GM23248 (cell line): ENCODE results near the gene SHROOM1. TPM values are rescaled to one million over a fixed set of nuclear protein-coding genes. Genes with fewer than 3 reads are reported as not detected.

Experiments
- DNase-seq: peaks from one replicate; pipeline ENCODE4 v3.0.0-alpha.2; 2015
- H2AFZ ChIP-seq: fragments of 200-600 bp; sonication (generic); 2 replicates; pipeline ENCODE4 v1.6.1; 2016; ENCODE audit warnings: antibody characterized with exemption
- H3F3A ChIP-seq: fragments of 200-600 bp; sonication (generic); 2 replicates; pipeline ENCODE4 v1.6.1; 2016; ENCODE audit warnings: mild to moderate bottlenecking, antibody characterized with exemption, mixed run types; ENCODE audit not compliant: insufficient read depth
- H3K27ac ChIP-seq: fragments of 200-600 bp; sonication (generic); 2 replicates; pipeline ENCODE4 v1.5.1; 2016; ENCODE audit warnings: mild to moderate bottlenecking
- H3K27me3 ChIP-seq: fragments of 200-600 bp; sonication (generic); replicated peaks from 2 replicates; pipeline ENCODE4 v1.6.1; 2016; ENCODE audit warnings: mild to moderate bottlenecking; ENCODE audit not compliant: insufficient read depth
- H3K36me3 ChIP-seq: fragments of 200-600 bp; sonication (generic); 2 replicates; pipeline ENCODE4 v1.6.1; 2016; ENCODE audit warnings: low read depth, mild to moderate bottlenecking
- H3K4me1 ChIP-seq: fragments of 200-600 bp; sonication (generic); 2 replicates; pipeline ENCODE4 v1.6.1; 2016; ENCODE audit warnings: mild to moderate bottlenecking; ENCODE audit not compliant: insufficient read depth
- H3K4me2 ChIP-seq: fragments of 200-600 bp; sonication (generic); one replicate; pipeline ENCODE4 v1.6.1; 2016; ENCODE audit warnings: mild to moderate bottlenecking; ENCODE audit not compliant: unreplicated experiment
- H3K4me3 ChIP-seq: fragments of 200-600 bp; sonication (generic); 2 replicates; pipeline ENCODE4 v1.5.1; 2016; ENCODE audit warnings: mild to moderate bottlenecking
- H3K79me2 ChIP-seq: fragments of 200-600 bp; sonication (generic); 2 replicates; pipeline ENCODE4 v1.6.1; 2016; ENCODE audit warnings: mild to moderate bottlenecking; ENCODE audit not compliant: insufficient read depth
- H3K9ac ChIP-seq: fragments of 200-600 bp; sonication (generic); 2 replicates; pipeline ENCODE4 v1.6.1; 2016; ENCODE audit warnings: mild to moderate bottlenecking
- H3K9me2 ChIP-seq: fragments of 200-600 bp; sonication (generic); 2 replicates; pipeline ENCODE4 v1.6.1; 2016; ENCODE audit warnings: mixed run types, mild to moderate bottlenecking, moderate library complexity; ENCODE audit not compliant: insufficient read depth
- H3K9me3 ChIP-seq: fragments of 200-600 bp; sonication (generic); one replicate; pipeline ENCODE4 v1.6.1; 2017; ENCODE audit warnings: low read depth
- H4K20me1 ChIP-seq: fragments of 200-600 bp; sonication (generic); 2 replicates; pipeline ENCODE4 v1.6.0; 2016; ENCODE audit not compliant: insufficient read depth
- EZH2 ChIP-seq: fragments of 200-600 bp; sonication (generic); IDR thresholded peaks from 2 replicates; pipeline ENCODE4 v1.6.1; 2018; ENCODE audit warnings: antibody characterized with exemption, mild to moderate bottlenecking; ENCODE audit not compliant: insufficient read depth, poor library complexity, severe bottlenecking
- EZH2phosphoT487 ChIP-seq: fragments of 200-600 bp; sonication (generic); IDR thresholded peaks from 2 replicates; pipeline ENCODE4 v1.6.1; 2018; ENCODE audit warnings: antibody characterized with exemption, moderate library complexity, mild to moderate bottlenecking, low read depth; ENCODE audit not compliant: insufficient read depth
- WGBS, 2 experiments: methylation state at CpG; one replicate each; pipeline ENCODE4 v1.1.6; 2015 to 2017; ENCODE audit warnings: low lambda C conversion rate in 2 of 2, low coverage in 1 of 2; ENCODE audit errors: missing lambda C conversion rate in 2 of 2; 5-methylcytosine and 5-hydroxymethylcytosine counted together
- in situ Hi-C: fragments of 300-500 bp; cut with MboI; formaldehyde crosslinking; loops from 2 replicates; pipeline ENCODE4 v1.15.0; 2020
- polyA plus RNA-seq: library from polyadenylated mRNA; unstranded; fragments of >200 nt; fragmentation: Nextera tagmentation; extraction: Ambion mirVana; gene quantifications from 2 replicates; pipeline ENCODE4 v1.2.1, GENCODE V29; 2016
- total RNA-seq: library from RNA; depleted of rRNA; stranded (reverse); fragments of >200 nt; shearing (Covaris generic); gene quantifications from 2 replicates; pipeline ENCODE4 v1.2.3, GENCODE V29; 2014

SHROOM1 gene
- total and polyA plus RNA-seq, 2 experiments from 2014 or later, result 3.8 to 9.9 TPM

DNA sequence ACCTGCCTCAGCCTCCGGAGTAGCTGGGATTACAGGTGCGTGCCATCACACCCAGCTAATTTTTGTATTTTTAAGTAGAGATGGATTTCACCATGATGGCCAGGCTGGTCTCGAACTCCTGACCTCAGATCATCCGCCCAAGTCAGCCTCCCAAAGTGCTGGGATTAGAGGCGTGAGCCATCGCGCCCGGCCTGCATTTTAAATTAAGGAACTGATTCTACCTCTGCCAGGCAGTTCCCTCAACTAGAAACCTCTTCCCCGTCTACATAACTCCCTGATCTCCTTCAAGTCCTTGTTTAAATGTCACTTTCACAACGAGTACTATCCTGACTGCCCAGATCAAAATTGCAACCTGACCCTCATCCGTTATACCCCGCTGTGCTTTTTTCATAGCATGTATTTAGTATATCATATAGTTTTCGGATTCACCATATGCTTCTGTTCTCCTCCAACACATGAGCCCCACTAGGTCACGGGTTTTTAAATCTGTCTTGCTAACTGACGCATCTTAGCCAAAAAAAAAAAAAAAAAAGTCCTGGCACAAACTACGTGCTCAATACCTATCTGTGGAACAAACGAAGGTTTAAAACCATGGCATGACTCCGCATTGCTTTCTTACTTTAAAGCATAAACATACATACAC lies 18.2 kb downstream of the SHROOM1 start:
- no peak overlapping the region for H3K9ac ChIP-seq
- H4K20me1 ChIP-seq, result no peaks in the 10 kb centered on the region
- WGBS, 2 experiments, result 69% methylated on average over 17 to 18 of the region's 18 CpGs
- no peaks in the 10 kb centered on the region for H3K9me2 ChIP-seq
- peaks cover 23% of the 10 kb centered on the region for H3K27me3 ChIP-seq
- H3K4me2 ChIP-seq, result no peak overlapping the region
- H3K4me1 ChIP-seq, result peaks cover 8% of the 10 kb centered on the region; the same call in 1 of the 2 replicates
- H3K79me2 ChIP-seq, result no peaks in the 10 kb centered on the region
- in situ Hi-C loops, result loop anchor here (25.0 kb wide), 1 partner anchor 425 kb away; no protein-coding TSS in a partner anchor
- no peak for DNase-seq
- H3K27ac ChIP-seq, result no peak overlapping the region
- no peak for TF ChIP-seq EZH2phosphoT487
- no peak for TF ChIP-seq EZH2
- no peak overlapping the region for H3K4me3 ChIP-seq
- no peaks in the 10 kb centered on the region for H3K36me3 ChIP-seq
- peaks cover 10% of the 10 kb centered on the region for H3F3A ChIP-seq
- no peak overlapping the region for H2AFZ ChIP-seq
- H3K9me3 ChIP-seq, result no peaks in the 10 kb centered on the region

- Histone ChIP-seq H4K20me1 (no peaks in the 10 kb centered on the region), H3K36me3 (no peaks in the 10 kb centered on the region), H3K4me2 (no peak overlapping the region), H3F3A (no peaks in the 10 kb centered on the region), H3K27ac (no peak overlapping the region), H3K9ac (no peak overlapping the region), H3K27me3 (peaks cover 23% of the 10 kb centered on the region), H2AFZ (no peak overlapping the region), H3K4me3 (no peak overlapping the region), H3K4me1 (peaks cover 5% of the 10 kb centered on the region; the same call in 1 of the 2 replicates), H3K9me3 (no peaks in the 10 kb centered on the region), H3K9me2 (no peaks in the 10 kb centered on the region), H3K79me2 (no peaks in the 10 kb centered on the region)
- in situ Hi-C loops, result loop anchor here (25.0 kb wide), 1 partner anchor 423 kb away; no protein-coding TSS in a partner anchor
- DNase-seq, result no peak
- TF ChIP-seq EZH2, result no peak
- TF ChIP-seq EZH2phosphoT487, result no peak
- 88 to 89% methylated on average over 5 of the region's 5 CpGs for WGBS, 2 experiments
Measured at GRCh38 chr5:132810605-132811004, 19.8 kb downstream of the SHROOM1 start.

- no peak overlapping the region for H3K27ac ChIP-seq
- H3K4me1 ChIP-seq, result no peaks in the 10 kb centered on the region
- no peak overlapping the region for H2AFZ ChIP-seq
- H3F3A ChIP-seq, result no peaks in the 10 kb centered on the region
- H3K36me3 ChIP-seq, result no peaks in the 10 kb centered on the region
- no peak for TF ChIP-seq EZH2phosphoT487
- H3K4me3 ChIP-seq, result no peak overlapping the region
- H3K9me2 ChIP-seq, result no peaks in the 10 kb centered on the region
- H3K79me2 ChIP-seq, result no peaks in the 10 kb centered on the region
- WGBS, 2 experiments, result 43 to 47% methylated on average over 3 of the region's 3 CpGs
- no peaks in the 10 kb centered on the region for H3K9me3 ChIP-seq
- no peak overlapping the region for H3K9ac ChIP-seq
- no peak for DNase-seq
- H4K20me1 ChIP-seq, result no peaks in the 10 kb centered on the region
- no peak overlapping the region for H3K4me2 ChIP-seq
- H3K27me3 ChIP-seq, result peaks cover 23% of the 10 kb centered on the region
- in situ Hi-C loops, result loop anchor here (25.0 kb wide), 1 partner anchor 422 kb away; no protein-coding TSS in a partner anchor
Measured at GRCh38 chr5:132808866-132809265, 21.6 kb downstream of the SHROOM1 start.

- WGBS, 2 experiments, result 56 to 57% methylated on average over 2 of the region's 2 CpGs
- Histone ChIP-seq H4K20me1 (no peaks in the 10 kb centered on the region), H3F3A (no peaks in the 10 kb centered on the region), H3K79me2 (no peaks in the 10 kb centered on the region), H3K36me3 (no peaks in the 10 kb centered on the region), H3K4me3 (no peak overlapping the region), H3K4me2 (no peak overlapping the region), H3K4me1 (no peaks in the 10 kb centered on the region), H3K9me2 (no peaks in the 10 kb centered on the region), H3K27ac (no peak overlapping the region), H3K27me3 (peaks cover 26% of the 10 kb centered on the region), H3K9ac (no peak overlapping the region), H3K9me3 (no peaks in the 10 kb centered on the region), H2AFZ (no peak overlapping the region)
- no peak for DNase-seq
- in situ Hi-C loops, result loop anchor here (25.0 kb wide), 1 partner anchor 421 kb away; no protein-coding TSS in a partner anchor
- TF ChIP-seq EZH2 (no peak), EZH2phosphoT487 (no peak)
Measured at GRCh38 chr5:132808448-132808847, 22.0 kb downstream of the SHROOM1 start.
